ENCODE data around the gene GLP1R.

DNA sequence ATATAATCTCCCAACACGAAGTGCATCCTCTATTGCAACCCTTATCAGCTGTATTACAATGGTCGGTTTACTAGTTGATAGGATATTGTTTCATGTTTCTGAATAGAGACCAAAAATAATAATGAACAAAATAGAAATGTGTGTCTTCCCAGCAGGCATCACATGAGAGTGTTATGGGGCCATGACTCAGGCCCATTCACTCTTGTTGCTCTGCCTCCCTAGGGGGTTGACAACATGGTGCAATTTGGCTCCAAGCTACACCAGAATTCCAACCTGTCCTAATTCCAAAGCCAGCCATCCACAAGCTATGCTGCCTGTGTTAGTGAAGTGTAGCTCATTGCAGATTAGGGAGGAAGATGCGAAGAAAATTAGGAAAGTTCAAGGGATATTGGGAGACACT lies 79.5 kb downstream of the GLP1R start:
- TF ChIP-seq SOX15 (CRISPR knock-in tag; IDR thresholded peaks at IDR 0.05) (no peak), OVOL2 (CRISPR knock-in tag; IDR thresholded peaks at IDR 0.05; ENCODE audit: borderline replicate concordance) (no peak)

Data from WTC11 (cell line).